NCI-H2227 (cell line): ENCODE measurements around the gene GPHB5.
"Not testable (repeated sequence)": the region's sequence is repeated elsewhere in the genome, so short reads cannot be mapped to it uniquely, and the experiment has no call there.

Experiments used
- DNase-seq: peaks from one replicate; lab custom pipeline; 2025; ENCODE audit not compliant: unreplicated experiment; lab: John Stamatoyannopoulos, UW

GPHB5 gene

GRCh38 chr14:63296060-63296563 is 22.6 kb downstream of the GPHB5 start:
- no peak for DNase-seq

GRCh38 chr14:63295231-63295685 is 23.5 kb downstream of the GPHB5 start:
- DNase-seq, result no peak

- DNase-seq, result no peak
These were observed 25.9 kb downstream of the GPHB5 start for GRCh38 chr14:63292805-63293204.

GRCh38 chr14:63290741-63291430 is 27.8 kb downstream of the GPHB5 start:
- DNase-seq, result no peak

- no peak for DNase-seq
These were observed 29.9 kb downstream of the GPHB5 start for GRCh38 chr14:63288853-63289252.

GRCh38 chr14:63287666-63288483 is 30.9 kb downstream of the GPHB5 start:
- no peak for DNase-seq

- no peak for DNase-seq
These were observed 32.7 kb downstream of the GPHB5 start for GRCh38 chr14:63286071-63286470.

GRCh38 chr14:63283884-63284248 is 34.9 kb downstream of the GPHB5 start:
- no peak for DNase-seq

- no peak for DNase-seq
These were observed 35.5 kb downstream of the GPHB5 start for GRCh38 chr14:63282997-63283883.

GRCh38 chr14:63279933-63280332 is 38.8 kb downstream of the GPHB5 start:
- not testable (repeated sequence) for DNase-seq

- no peak for DNase-seq
These were observed 41.0 kb downstream of the GPHB5 start for GRCh38 chr14:63277591-63278183.

GRCh38 chr14:63276492-63277342 is 42.0 kb downstream of the GPHB5 start:
- DNase-seq, result peak; percentile 65

GRCh38 chr14:63276016-63276415 is 42.7 kb downstream of the GPHB5 start:
- DNase-seq, result no peak

GRCh38 chr14:63275611-63276010 is 43.1 kb downstream of the GPHB5 start:
- no peak for DNase-seq

GRCh38 chr14:63273717-63274655 is 44.7 kb downstream of the GPHB5 start:
- DNase-seq, result no peak

- DNase-seq, result no peak
These were observed 45.6 kb downstream of the GPHB5 start for GRCh38 chr14:63273129-63273528.

- no peak for DNase-seq
These were observed 49.0 kb downstream of the GPHB5 start for GRCh38 chr14:63269561-63270225.

GRCh38 chr14:63268771-63269170 is 50.0 kb downstream of the GPHB5 start:
- DNase-seq, result no peak
